Measurements from ENCODE around the gene FBL.
"Not testable (repeated sequence)": the region's sequence is repeated elsewhere in the genome, so short reads cannot be mapped to it uniquely, and the experiment has no call there.

The FBL gene

GRCh38 chr19:39876486-39876885, 30.3 kb upstream of the FBL start:
- DNase-seq (ENCODE audit: low read depth in 3 of 3) = not testable (repeated sequence)

- DNase-seq (ENCODE audit: low read depth in 3 of 3) = not testable (repeated sequence)
These were observed 29.3 kb upstream of the FBL start for GRCh38 chr19:39875401-39875864.

GRCh38 chr19:39874404-39874803, 28.2 kb upstream of the FBL start:
- no peak for DNase-seq (ENCODE audit: low read depth in 3 of 3)

- DNase-seq (ENCODE audit: low read depth in 3 of 3) = no peak
These were observed 27.2 kb upstream of the FBL start for GRCh38 chr19:39873385-39873784.

- no peak for DNase-seq (ENCODE audit: low read depth in 3 of 3)
These were observed 26.0 kb upstream of the FBL start for GRCh38 chr19:39871886-39872866.

- DNase-seq (ENCODE audit: low read depth in 3 of 3) = no peak
These were observed 25.2 kb upstream of the FBL start for GRCh38 chr19:39871362-39871761.

GRCh38 chr19:39870171-39870971, 24.2 kb upstream of the FBL start:
- DNase-seq (ENCODE audit: low read depth in 3 of 3) = no peak

- no peak for DNase-seq (ENCODE audit: low read depth in 3 of 3)
These were observed 21.8 kb upstream of the FBL start for GRCh38 chr19:39867952-39868351.

- DNase-seq (ENCODE audit: low read depth in 3 of 3) = no peak
These were observed 21.0 kb upstream of the FBL start for GRCh38 chr19:39867133-39867532.

- DNase-seq (ENCODE audit: low read depth in 3 of 3) = no peak
These were observed 19.8 kb upstream of the FBL start for GRCh38 chr19:39865953-39866352.

GRCh38 chr19:39865186-39865585, 19.0 kb upstream of the FBL start:
- DNase-seq (ENCODE audit: low read depth in 3 of 3) = no peak

GRCh38 chr19:39864118-39864517, 17.9 kb upstream of the FBL start:
- DNase-seq (ENCODE audit: low read depth in 3 of 3) = no peak

GRCh38 chr19:39858541-39858940, 12.4 kb upstream of the FBL start:
- DNase-seq (ENCODE audit: low read depth in 3 of 3) = no peak

GRCh38 chr19:39852882-39853281, 6.7 kb upstream of the FBL start:
- no peak for DNase-seq (ENCODE audit: low read depth in 3 of 3)

- no peak for DNase-seq (ENCODE audit: low read depth in 3 of 3)
These were observed 4.7 kb upstream of the FBL start for GRCh38 chr19:39850892-39851291.

- DNase-seq (ENCODE audit: low read depth in 3 of 3) = no peak
These were observed 2.2 kb upstream of the FBL start for GRCh38 chr19:39848392-39848791.

GRCh38 chr19:39847525-39847924, 1.3 kb upstream of the FBL start:
- DNase-seq (ENCODE audit: low read depth in 3 of 3) = no peak

- no peak for DNase-seq (ENCODE audit: low read depth in 3 of 3)
These were observed 703 bp upstream of the FBL start for GRCh38 chr19:39846678-39847486.

- no peak for DNase-seq (ENCODE audit: low read depth in 3 of 3)
These were observed 621 bp downstream of the FBL start for GRCh38 chr19:39845584-39845932.

GRCh38 chr19:39845172-39845571, 1.0 kb downstream of the FBL start:
- no peak for DNase-seq (ENCODE audit: low read depth in 3 of 3)

- DNase-seq (ENCODE audit: low read depth in 3 of 3) = no peak
These were observed 2.0 kb downstream of the FBL start for GRCh38 chr19:39843919-39844793.

Measured in stimulated activated CD4-positive, alpha-beta T cell treated with anti-CD3 and anti-CD28 coated beads, TNF-alpha, amount 100 ng/mL, for 48 hours (primary cell).